K562 (cell line): Measurements from ENCODE around the gene INPP5K. TPM values are rescaled to one million over a fixed set of nuclear protein-coding genes. Genes with fewer than 3 reads are reported as not detected.

Experiments
- ATAC-seq: fragments of 200-7000 bp; cut with Tn5 transposase; 3 replicates; pipeline ENCODE4 v1.9.1; 2020; ENCODE audit warnings: moderate library complexity
- BruUV-seq: library from RNA; stranded (reverse); fragments of 400-500 nt; replicated peaks from 2 replicates; lab custom pipeline; 2021; lab: Mats Ljungman, UMichigan
- CTCF ChIA-PET: fragments of 300-600 bp; formaldehyde crosslinking; extraction: SDS; loops from one replicate; lab custom pipeline; 2021; ENCODE audit warnings: low intra/inter-chr PET ratio; lab: Yijun Ruan, JAX
- POLR2A ChIA-PET: fragments of 300-600, 350-650 bp; sonication (Branson Sonifier 250); formaldehyde crosslinking; extraction: SDS; loops from one replicate; lab custom pipeline; 2021; ENCODE audit warnings: antibody characterized with exemption, inconsistent platforms; lab: Yijun Ruan, JAX
- DNase-seq, 4 experiments: peaks; one replicate each; pipeline versions ENCODE4 v3.0.0 to v3.0.0-alpha.2; 2011 to 2018; ENCODE audit warnings: low spot score in 3 of 4, mixed read lengths in 3 of 4; ENCODE audit errors: extremely low read depth in 1 of 4
- FAIRE-seq: peaks from 2 replicates; lab custom pipeline; 2011; peaks lifted over from hg19 to GRCh38; lab: Jason Lieb, UNC
- H2AFZ ChIP-seq: 2 replicates; pipeline ENCODE4 v1.6.0; 2011; ENCODE audit warnings: low read depth, low read length, control low read depth, inconsistent platforms
- H3K27ac ChIP-seq: fragments of 200-600 bp; 3 replicates; pipeline ENCODE4 v1.8.0; 2011; ENCODE audit warnings: low read depth, mild to moderate bottlenecking, control low read depth, inconsistent platforms, low read length, moderate library complexity, mixed read lengths; ENCODE audit errors: extremely low read depth
- H3K27me3 ChIP-seq, 2 experiments: fragments of 300-600 bp in 1 of 2; 2 replicates in 1 of 2; 3 replicates in 1 of 2; pipeline versions ENCODE4 v1.6.0 to v1.8.0; 2011; ENCODE audit warnings: inconsistent platforms in 2 of 2, low read length in 2 of 2, mild to moderate bottlenecking in 1 of 2, mixed read lengths in 1 of 2, moderate library complexity in 1 of 2; ENCODE audit not compliant: control insufficient read depth in 2 of 2, insufficient read depth in 2 of 2
- H3K36me3 ChIP-seq: fragments of 300-600 bp; 3 replicates; pipeline ENCODE4 v1.8.0; 2011; ENCODE audit warnings: mild to moderate bottlenecking, low read length, inconsistent platforms; ENCODE audit not compliant: control insufficient read depth, insufficient read depth
- H3K4me1 ChIP-seq, 2 experiments: fragments of 200-600 bp in 1 of 2; replicated peaks in 1 of 2; 2 replicates in 1 of 2; 3 replicates in 1 of 2; pipeline versions ENCODE4 v1.5.1 to v1.8.0; 2011; ENCODE audit warnings: inconsistent platforms in 2 of 2, low read length in 2 of 2, mild to moderate bottlenecking in 1 of 2, mixed read lengths in 1 of 2, moderate library complexity in 1 of 2; ENCODE audit not compliant: control insufficient read depth in 2 of 2, insufficient read depth in 2 of 2
- H3K4me2 ChIP-seq: 2 replicates; pipeline ENCODE4 v1.6.1; 2011; ENCODE audit warnings: low read length, control low read depth, inconsistent platforms, mixed read lengths; ENCODE audit not compliant: insufficient read depth
- H3K4me3 ChIP-seq: fragments of 200-600 bp; sonication (generic), shearing (Covaris generic); 2 replicates; pipeline ENCODE4 v1.5.1; 2016; ENCODE audit warnings: control low read depth, inconsistent platforms
- H3K79me2 ChIP-seq: fragments of 200-600 bp; 3 replicates; pipeline ENCODE4 v1.8.0; 2011; ENCODE audit warnings: low read length, inconsistent platforms; ENCODE audit not compliant: control insufficient read depth, insufficient read depth
- H3K9ac ChIP-seq, 2 experiments: 2 replicates each; pipeline versions ENCODE4 v1.6.0 to v1.6.1; 2011; ENCODE audit warnings: low read depth in 2 of 2, low read length in 2 of 2, control low read depth in 1 of 2, inconsistent platforms in 1 of 2, mild to moderate bottlenecking in 1 of 2, mixed read lengths in 1 of 2; ENCODE audit not compliant: insufficient read depth in 1 of 2
- H3K9me1 ChIP-seq: one replicate; pipeline ENCODE4 v1.6.0; 2011; ENCODE audit warnings: inconsistent platforms, mild to moderate bottlenecking, low read length, moderate library complexity; ENCODE audit not compliant: control insufficient read depth, insufficient read depth
- H3K9me3 ChIP-seq: replicated peaks from 2 replicates; pipeline ENCODE4 v1.5.1; 2011; ENCODE audit warnings: low read depth, low read length, inconsistent platforms; ENCODE audit not compliant: control insufficient read depth, insufficient read depth
- H4K20me1 ChIP-seq: replicated peaks from 2 replicates; pipeline ENCODE4 v1.6.1; 2011; ENCODE audit warnings: low read length, inconsistent platforms, mixed read lengths; ENCODE audit not compliant: control insufficient read depth, insufficient read depth
- CBX3 ChIP-seq, 2 experiments: IDR thresholded peaks; 1 replicate in 1 of 2; 2 replicates in 1 of 2; pipeline ENCODE4 v1.6.1; 2012; ENCODE audit warnings: inconsistent platforms in 2 of 2, low read length in 2 of 2, borderline replicate concordance in 1 of 2, control low read depth in 1 of 2
- KDM4B ChIP-seq, 2 experiments: fragments of 450-650 bp in 1 of 2; sonication (generic) in 1 of 2; IDR thresholded peaks; 2 replicates each; pipeline ENCODE4 v1.6.1; 2016 to 2017; ENCODE audit warnings: borderline replicate concordance in 2 of 2, antibody characterized with exemption in 1 of 2, low read depth in 1 of 2, mild to moderate bottlenecking in 1 of 2
- KHSRP ChIP-seq: fragments of 450-650 bp; IDR thresholded peaks from 2 replicates; pipeline ENCODE4 v1.6.1; 2017
- NFIC ChIP-seq: fragments of 450-650 bp; IDR thresholded peaks from 2 replicates; pipeline ENCODE4 v1.6.1; 2017; ENCODE audit warnings: mild to moderate bottlenecking, inconsistent platforms
- POLR2G ChIP-seq: fragments of 200-400 bp; formaldehyde crosslinking; IDR thresholded peaks from 2 replicates; pipeline ENCODE4 v1.6.1; 2017; ENCODE audit warnings: low read depth, mild to moderate bottlenecking, antibody characterized with exemption, low read length, moderate library complexity
- SP1 ChIP-seq: sonication (generic); formaldehyde crosslinking; IDR thresholded peaks from 2 replicates; pipeline ENCODE4 v1.8.1; 2022; ENCODE audit warnings: mild to moderate bottlenecking, missing genetic modification reagents
- SRSF9 ChIP-seq: fragments of 200-400 bp; formaldehyde crosslinking; IDR thresholded peaks from 2 replicates; pipeline ENCODE4 v1.6.1; 2017; ENCODE audit warnings: low read depth, low read length, borderline replicate concordance
- TAF1 ChIP-seq: IDR thresholded peaks from 2 replicates; pipeline ENCODE4 v1.6.1; 2011; ENCODE audit warnings: mild to moderate bottlenecking, low read length, moderate library complexity; ENCODE audit not compliant: insufficient read depth, control insufficient read depth, severe bottlenecking; ENCODE audit errors: extremely low read depth
- ZNF280A ChIP-seq: fragments of 450-650 bp; IDR thresholded peaks from 2 replicates; pipeline ENCODE4 v1.6.1; 2018; ENCODE audit warnings: mild to moderate bottlenecking, low read depth; ENCODE audit not compliant: partially characterized antibody
- ZNF445 ChIP-seq: fragments of 250-450 bp; sonication (Bioruptor Pico); IDR thresholded peaks from 2 replicates; pipeline ENCODE4 v1.4.0; 2020; ENCODE audit warnings: low read depth, mild to moderate bottlenecking, moderate library complexity
- ZNF707 ChIP-seq: fragments of 250-450 bp; sonication (Bioruptor Pico); conservative IDR thresholded peaks from 2 replicates; pipeline ENCODE4 v1.8.0; 2022; ENCODE audit warnings: inconsistent platforms, mild to moderate bottlenecking, moderate library complexity
- WGBS: fragments of 100-300 bp; shearing (Covaris generic); methylation state at CpG from one replicate; pipeline ENCODE4 v1.1.6; 2016; ENCODE audit warnings: low coverage, mixed read lengths; ENCODE audit not compliant: insufficient coverage; ENCODE audit errors: missing lambda C conversion rate; 5-methylcytosine and 5-hydroxymethylcytosine counted together
- in situ Hi-C: fragments of 300-500 bp; cut with MboI; formaldehyde crosslinking; loops from 4 replicates; pipeline ENCODE4 v1.15.0; 2018; ENCODE audit warnings: inconsistent platforms, mixed read lengths
- intact Hi-C: fragments of 100-400 bp; cut with micrococcal nuclease; formaldehyde crosslinking; loops from 2 replicates; pipeline ENCODE4 v1.14.2; 2022
- polyA plus RNA-seq, 8 experiments: library from polyadenylated mRNA; depleted of rRNA in 4 of 8; stranded (reverse) in 5 of 8; unstranded in 3 of 8; fragments of >200 nt; fragmentation: Nextera tagmentation in 2 of 8; fragmentation: Illumina TruSeq in 1 of 8; extraction: Ambion mirVana in 2 of 8; extraction: Trizol in 1 of 8; gene quantifications; 2 replicates each; pipeline versions ENCODE4 v1.2.1 to v1.2.3, GENCODE V29; 2011 to 2014; ENCODE audit warnings: inconsistent platforms in 1 of 8, missing spikeins in 1 of 8
- total RNA-seq, 7 experiments: library from RNA; depleted of rRNA in 6 of 7; stranded (reverse); fragments of >200 nt in 6 of 7; fragmentation: Illumina TruSeq in 2 of 7; extraction: Trizol in 2 of 7; gene quantifications; 2 replicates each; pipeline versions ENCODE4 v1.2.1 to v1.2.3, GENCODE V29; 2011 to 2021; ENCODE audit warnings: low replicate concordance in 1 of 7

Gene INPP5K
- total and polyA plus RNA-seq, 9 of the 15 experiments (the other 6 are each of a cell fraction or from before 2014, with no cell fraction given), result 0.63 to 15.1 (median 10.1) TPM

DNA sequence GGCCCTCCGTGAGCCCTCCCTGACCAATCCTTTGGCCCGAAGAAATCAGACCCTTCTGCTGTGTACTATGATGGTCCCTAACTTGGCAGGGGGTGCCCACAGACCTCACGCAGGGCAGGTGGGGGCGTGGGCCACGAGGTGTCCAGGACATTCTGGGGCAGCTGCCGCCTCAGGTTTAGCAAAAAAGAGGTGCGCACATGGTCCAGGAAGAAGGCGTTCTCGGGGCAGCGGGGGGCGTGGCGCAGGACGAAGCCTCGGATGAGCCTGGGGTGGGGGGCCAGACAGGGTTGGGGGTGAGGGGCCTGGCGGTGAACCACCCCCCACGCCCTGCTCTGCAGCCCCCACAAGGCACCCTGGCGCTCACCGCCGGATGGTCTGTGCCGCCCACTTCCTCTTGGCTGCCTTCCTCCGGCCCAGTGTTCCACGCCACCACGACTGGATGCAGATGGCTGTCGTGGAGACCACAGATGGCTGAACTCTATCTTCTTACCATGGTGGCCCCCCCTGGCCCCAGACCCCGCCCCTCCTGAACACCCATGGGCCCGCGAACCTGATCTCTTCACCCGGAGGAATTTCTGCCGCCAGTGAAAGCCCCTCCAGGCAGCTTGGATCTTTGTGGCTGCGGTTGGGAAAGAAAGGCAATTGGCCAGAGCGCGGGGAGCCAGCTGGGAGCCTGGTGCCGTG is 46.2 kb downstream of the INPP5K start:
- FAIRE-seq, result no peak
- TF ChIP-seq TAF1 (no peak), KDM4B (IDR thresholded peaks at IDR 0.05; ENCODE audit: borderline replicate concordance in 2 of 2, low read depth in 1 of 2) (no peak), SRSF9 (no peak)
- no peak overlapping the region for H2AFZ ChIP-seq
- H3K27ac ChIP-seq, result no peak overlapping the region
- peaks cover 35% of the 10 kb centered on the region; the same call in 2 of the 3 replicates for H3K36me3 ChIP-seq
- no peaks in the 10 kb centered on the region for H3K9me3 ChIP-seq
- ChIA-PET POLR2A (interaction anchor here (0.6 kb wide), 1 partner anchor 817 kb away, joined by 3 read pairs; no protein-coding TSS in a partner anchor), CTCF (no interaction called here)
- BruUV-seq, result no TSS peak
- no peak overlapping the region for H3K4me2 ChIP-seq
- no peak overlapping the region for H3K9ac ChIP-seq
- in situ Hi-C loops (no loop called here), intact Hi-C loops (no loop called here)
- H3K4me1 ChIP-seq, result peaks cover 0 to 19% of the 10 kb centered on the region in 2 experiments; a peak in 2 of 5 replicates
- WGBS, result 98% methylated on average over 8 of the region's 33 CpGs
- no peaks in the 10 kb centered on the region for H3K79me2 ChIP-seq
- ATAC-seq, result no peak
- DNase-seq, result no peak
- no peaks in the 10 kb centered on the region for H3K9me1 ChIP-seq
- no peak overlapping the region for H3K4me3 ChIP-seq
- H4K20me1 ChIP-seq, result no peaks in the 10 kb centered on the region
- H3K27me3 ChIP-seq, result no peaks in the 10 kb centered on the region

DNA sequence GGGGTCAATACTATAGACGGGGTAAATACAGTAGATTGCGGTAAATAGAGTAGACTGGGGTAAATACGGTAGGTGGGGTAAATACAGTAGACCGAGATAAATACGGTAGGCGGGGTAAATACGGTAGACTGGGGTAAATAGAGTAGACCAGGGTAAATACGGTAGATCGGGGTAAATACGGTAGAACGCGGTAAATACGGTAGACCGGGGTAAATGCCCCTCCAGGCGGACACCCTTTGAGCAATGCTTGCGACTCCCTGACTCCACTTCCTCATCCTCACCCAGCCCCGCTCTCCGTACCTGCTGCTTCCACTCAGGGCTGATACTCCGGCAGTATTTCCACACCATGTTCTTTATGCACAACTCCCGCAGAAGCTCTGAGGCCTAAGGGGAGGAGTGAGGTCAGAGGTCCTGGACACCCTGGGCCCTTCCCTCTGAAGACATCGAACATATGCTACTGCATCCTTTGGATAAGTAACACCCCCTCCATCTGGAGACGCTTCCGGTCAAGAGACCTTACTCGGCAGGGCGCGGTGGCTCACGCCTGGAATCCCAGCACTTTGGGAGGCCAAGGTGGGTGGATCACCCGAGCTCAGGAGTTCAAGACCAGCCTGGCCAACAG is 47.1 kb downstream of the INPP5K start:
- Histone ChIP-seq H2AFZ (no peak overlapping the region), H3K9me1 (no peaks in the 10 kb centered on the region), H3K9ac (no peak overlapping the region), H3K27ac (no peak overlapping the region), H3K79me2 (no peaks in the 10 kb centered on the region), H3K36me3 (peaks cover 35% of the 10 kb centered on the region; the same call in 2 of the 3 replicates), H3K4me2 (no peak overlapping the region), H3K9me3 (no peaks in the 10 kb centered on the region), H3K27me3 (no peaks in the 10 kb centered on the region), H4K20me1 (no peaks in the 10 kb centered on the region), H3K4me1 (peaks cover 0 to 12% of the 10 kb centered on the region in 2 experiments; a peak in 2 of 5 replicates), H3K4me3 (no peak overlapping the region)
- CTCF ChIA-PET, result no interaction called here
- intact Hi-C loops (no loop called here), in situ Hi-C loops (no loop called here)
- FAIRE-seq (no peak), ATAC-seq (no peak), DNase-seq (no peak)
- whole genome bisulfite sequencing, result 95% methylated on average over 27 of the region's 28 CpGs
- POLR2A ChIA-PET, result interaction anchor here (0.6 kb wide), 1 partner anchor 818 kb away, joined by 3 read pairs; no protein-coding TSS in a partner anchor
- BruUV-seq, result no TSS peak
- 0 out of 2 replicates have a peak, but pooled peaks have one; percentile 15 for TF ChIP-seq NFIC
- TF ChIP-seq KHSRP, result no peak
- TF ChIP-seq ZNF445 (CRISPR knock-in tag), result peak; percentile 51; the same call in 1 of the 2 replicates
- TF ChIP-seq SP1 (CRISPR knock-in tag), result no peak
- peak in 1 of 2 experiments; percentile 65; a peak in 1 of 3 replicates for TF ChIP-seq CBX3 (IDR thresholded peaks at IDR 0.05; ENCODE audit: borderline replicate concordance in 1 of 2, low read length in 2 of 2)
- no peak for TF ChIP-seq POLR2G
- TF ChIP-seq ZNF707 (CRISPR knock-in tag), result no peak
- peak; percentile 47 for TF ChIP-seq ZNF280A
